Panc1 (cell line): ENCODE results near the gene FGF4. TPM values are rescaled to one million over a fixed set of nuclear protein-coding genes. Genes with fewer than 3 reads are reported as not detected.

Experiments used
- ATAC-seq: fragments of 200-7000 bp; cut with Tn5 transposase; 2 replicates; pipeline ENCODE4 v1.9.1; 2020; ENCODE audit warnings: mild to moderate bottlenecking, moderate library complexity
- BruUV-seq: library from RNA; stranded (reverse); fragments of 400-500 nt; replicated peaks from 2 replicates; lab custom pipeline; 2021; lab: Mats Ljungman, UMichigan
- CTCF ChIA-PET: fragments of 300-600 bp; sonication (Branson Sonifier 250); formaldehyde crosslinking; loops from one replicate; lab custom pipeline; 2022; ENCODE audit warnings: antibody characterized with exemption; lab: Charles Lee
- POLR2A ChIA-PET: fragments of 300-600 bp; sonication (Branson Sonifier 250); formaldehyde crosslinking; loops from one replicate; lab custom pipeline; 2022; ENCODE audit warnings: antibody characterized with exemption; lab: Charles Lee
- DNase-seq: peaks from one replicate; pipeline ENCODE4 v3.0.0-alpha.2; 2010; ENCODE audit warnings: low read depth, low spot score
- H3K27ac ChIP-seq: 2 replicates; pipeline ENCODE4 v1.5.1; 2011; ENCODE audit warnings: mild to moderate bottlenecking, low read length, inconsistent platforms
- H3K27me3 ChIP-seq: fragments of 200-500 bp; sonication (Bioruptor generic); 2 replicates; pipeline ENCODE4 v1.6.0; 2014; ENCODE audit warnings: low read length, inconsistent platforms; ENCODE audit not compliant: control insufficient read depth, insufficient read depth
- H3K36me3 ChIP-seq: fragments of 200-500 bp; sonication (Bioruptor generic); 2 replicates; pipeline ENCODE4 v1.5.1; 2014; ENCODE audit warnings: inconsistent platforms, mild to moderate bottlenecking, low read length, moderate library complexity; ENCODE audit not compliant: control insufficient read depth, insufficient read depth
- H3K4me1 ChIP-seq: 2 replicates; pipeline ENCODE4 v1.5.1; 2011; ENCODE audit warnings: inconsistent platforms, mild to moderate bottlenecking, low read length, moderate library complexity; ENCODE audit not compliant: control insufficient read depth, insufficient read depth
- H3K4me3 ChIP-seq, 2 experiments: 2 replicates each; pipeline ENCODE4 v1.5.1; 2011 to 2012; ENCODE audit warnings: low read depth in 2 of 2, low read length in 2 of 2, mild to moderate bottlenecking in 2 of 2, inconsistent platforms in 1 of 2, moderate library complexity in 1 of 2
- H3K9me3 ChIP-seq: fragments of 200-500 bp; sonication (Bioruptor generic); 2 replicates; pipeline ENCODE4 v1.5.1; 2014; ENCODE audit warnings: low read depth, mild to moderate bottlenecking, inconsistent platforms, low read length, moderate library complexity; ENCODE audit not compliant: control insufficient read depth, insufficient read depth
- POLR2AphosphoS5 ChIP-seq: IDR thresholded peaks from 2 replicates; pipeline ENCODE4 v1.6.1; 2012; ENCODE audit warnings: mild to moderate bottlenecking, low read depth, low read length, moderate library complexity
- TCF7L2 ChIP-seq: IDR thresholded peaks from 2 replicates; pipeline ENCODE4 v1.6.1; 2011; ENCODE audit warnings: mild to moderate bottlenecking, low read depth, low read length, inconsistent platforms
- in situ Hi-C: cut with HindIII; loops from 2 replicates; pipeline ENCODE4 v1.10.0; 2016; ENCODE audit warnings: low sequenced_read_pairs, low pct_unique_long_range_greater_than_20kb
- intact Hi-C: fragments of 100-400 bp; cut with micrococcal nuclease; formaldehyde crosslinking; loops from one replicate; pipeline ENCODE4 v1.10.0; 2022; ENCODE audit not compliant: unreplicated experiment
- total RNA-seq: library from RNA; stranded (reverse); gene quantifications from one replicate; pipeline ENCODE4 v1.2.1, GENCODE V29; 2021; ENCODE audit not compliant: unreplicated experiment
- TF ChIP-seq, protein P1 (sequence below): fragments of 450-650 bp; IDR thresholded peaks from 2 replicates; pipeline ENCODE4 v1.5.1; 2017; ENCODE audit warnings: mild to moderate bottlenecking
- TF ChIP-seq, protein P2 (sequence below), 2 experiments: IDR thresholded peaks; 2 replicates each; pipeline ENCODE4 v1.6.1; 2011 to 2012; ENCODE audit warnings: low read depth in 2 of 2, control low read depth in 1 of 2, low read length in 1 of 2, mild to moderate bottlenecking in 1 of 2, moderate library complexity in 1 of 2; ENCODE audit not compliant: insufficient read depth in 1 of 2

The FGF4 gene
- total RNA-seq, 1 experiment from 2014 or later = not detected

- no peak for DNase-seq
- POLR2A ChIA-PET = no interaction called here
- Histone ChIP-seq H3K27ac (no peak overlapping the region), H3K27me3 (no peaks in the 10 kb centered on the region; the same call in 1 of the 2 replicates), H3K4me3 (no peak overlapping the region), H3K36me3 (no peaks in the 10 kb centered on the region), H3K4me1 (no peaks in the 10 kb centered on the region), H3K9me3 (no peaks in the 10 kb centered on the region)
- in situ Hi-C loops (no loop called here), intact Hi-C loops (no loop called here)
- TF ChIP-seq, protein P1, sequence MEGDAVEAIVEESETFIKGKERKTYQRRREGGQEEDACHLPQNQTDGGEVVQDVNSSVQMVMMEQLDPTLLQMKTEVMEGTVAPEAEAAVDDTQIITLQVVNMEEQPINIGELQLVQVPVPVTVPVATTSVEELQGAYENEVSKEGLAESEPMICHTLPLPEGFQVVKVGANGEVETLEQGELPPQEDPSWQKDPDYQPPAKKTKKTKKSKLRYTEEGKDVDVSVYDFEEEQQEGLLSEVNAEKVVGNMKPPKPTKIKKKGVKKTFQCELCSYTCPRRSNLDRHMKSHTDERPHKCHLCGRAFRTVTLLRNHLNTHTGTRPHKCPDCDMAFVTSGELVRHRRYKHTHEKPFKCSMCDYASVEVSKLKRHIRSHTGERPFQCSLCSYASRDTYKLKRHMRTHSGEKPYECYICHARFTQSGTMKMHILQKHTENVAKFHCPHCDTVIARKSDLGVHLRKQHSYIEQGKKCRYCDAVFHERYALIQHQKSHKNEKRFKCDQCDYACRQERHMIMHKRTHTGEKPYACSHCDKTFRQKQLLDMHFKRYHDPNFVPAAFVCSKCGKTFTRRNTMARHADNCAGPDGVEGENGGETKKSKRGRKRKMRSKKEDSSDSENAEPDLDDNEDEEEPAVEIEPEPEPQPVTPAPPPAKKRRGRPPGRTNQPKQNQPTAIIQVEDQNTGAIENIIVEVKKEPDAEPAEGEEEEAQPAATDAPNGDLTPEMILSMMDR = no peak
- TF ChIP-seq, protein P2, sequence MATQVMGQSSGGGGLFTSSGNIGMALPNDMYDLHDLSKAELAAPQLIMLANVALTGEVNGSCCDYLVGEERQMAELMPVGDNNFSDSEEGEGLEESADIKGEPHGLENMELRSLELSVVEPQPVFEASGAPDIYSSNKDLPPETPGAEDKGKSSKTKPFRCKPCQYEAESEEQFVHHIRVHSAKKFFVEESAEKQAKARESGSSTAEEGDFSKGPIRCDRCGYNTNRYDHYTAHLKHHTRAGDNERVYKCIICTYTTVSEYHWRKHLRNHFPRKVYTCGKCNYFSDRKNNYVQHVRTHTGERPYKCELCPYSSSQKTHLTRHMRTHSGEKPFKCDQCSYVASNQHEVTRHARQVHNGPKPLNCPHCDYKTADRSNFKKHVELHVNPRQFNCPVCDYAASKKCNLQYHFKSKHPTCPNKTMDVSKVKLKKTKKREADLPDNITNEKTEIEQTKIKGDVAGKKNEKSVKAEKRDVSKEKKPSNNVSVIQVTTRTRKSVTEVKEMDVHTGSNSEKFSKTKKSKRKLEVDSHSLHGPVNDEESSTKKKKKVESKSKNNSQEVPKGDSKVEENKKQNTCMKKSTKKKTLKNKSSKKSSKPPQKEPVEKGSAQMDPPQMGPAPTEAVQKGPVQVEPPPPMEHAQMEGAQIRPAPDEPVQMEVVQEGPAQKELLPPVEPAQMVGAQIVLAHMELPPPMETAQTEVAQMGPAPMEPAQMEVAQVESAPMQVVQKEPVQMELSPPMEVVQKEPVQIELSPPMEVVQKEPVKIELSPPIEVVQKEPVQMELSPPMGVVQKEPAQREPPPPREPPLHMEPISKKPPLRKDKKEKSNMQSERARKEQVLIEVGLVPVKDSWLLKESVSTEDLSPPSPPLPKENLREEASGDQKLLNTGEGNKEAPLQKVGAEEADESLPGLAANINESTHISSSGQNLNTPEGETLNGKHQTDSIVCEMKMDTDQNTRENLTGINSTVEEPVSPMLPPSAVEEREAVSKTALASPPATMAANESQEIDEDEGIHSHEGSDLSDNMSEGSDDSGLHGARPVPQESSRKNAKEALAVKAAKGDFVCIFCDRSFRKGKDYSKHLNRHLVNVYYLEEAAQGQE (IDR thresholded peaks at IDR 0.05; ENCODE audit: insufficient read depth in 1 of 2, low read depth in 2 of 2, low read length in 1 of 2) = no peak
- CTCF ChIA-PET = no interaction called here
- BruUV-seq = no TSS peak
- ATAC-seq = no peak
Measured at GRCh38 chr11:69726481-69726880, 48.7 kb downstream of the FGF4 start.

DNA sequence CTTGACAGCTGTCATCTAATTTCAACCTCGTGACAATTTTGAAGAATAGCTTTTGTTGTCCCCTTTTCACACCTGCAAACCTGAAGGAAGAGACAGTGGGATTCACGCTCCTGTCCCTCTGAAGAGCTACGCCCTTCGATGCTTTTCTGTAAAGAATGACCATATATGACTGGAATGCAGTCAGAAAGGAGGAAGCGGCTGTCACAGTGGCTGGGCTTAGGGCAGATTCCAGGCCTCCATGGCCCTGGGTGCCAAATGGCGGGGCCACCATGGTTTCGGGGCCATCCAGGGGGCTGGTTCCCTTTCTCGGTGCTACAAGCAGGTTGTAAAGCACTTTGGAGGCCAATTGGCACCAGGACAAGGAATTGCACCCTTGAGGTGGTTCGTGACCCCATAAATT is 49.1 kb downstream of the FGF4 start:
- in situ Hi-C loops (no loop called here), intact Hi-C loops (no loop called here)
- POLR2A ChIA-PET = no interaction called here
- no peak for ATAC-seq
- Histone ChIP-seq H3K9me3 (no peaks in the 10 kb centered on the region), H3K27me3 (peaks cover under 1% of the 10 kb centered on the region; the same call in 1 of the 2 replicates), H3K36me3 (no peaks in the 10 kb centered on the region), H3K4me3 (no peak overlapping the region), H3K27ac (no peak overlapping the region), H3K4me1 (no peaks in the 10 kb centered on the region)
- no TSS peak for BruUV-seq
- no peak for DNase-seq
- CTCF ChIA-PET = interaction anchor here (0.6 kb wide), 1 partner anchor 10 kb away, joined by 5 read pairs; no protein-coding TSS in a partner anchor
- TF ChIP-seq TCF7L2 = no peak
- TF ChIP-seq, protein P2 (IDR thresholded peaks at IDR 0.05; ENCODE audit: insufficient read depth in 1 of 2, low read depth in 2 of 2, low read length in 1 of 2) = no peak
- no peak for TF ChIP-seq POLR2AphosphoS5
